HepG2 (cell line): ENCODE measurements around the gene CTRB2. TPM values are rescaled to one million over a fixed set of nuclear protein-coding genes. Genes with fewer than 3 reads are reported as not detected.
A peak's percentile ranks its signal among the peaks of the same experiment; 100 is the strongest.

Source experiments
- ATAC-seq: fragments of 200-7000 bp; cut with Tn5 transposase; 3 replicates; pipeline ENCODE4 v1.9.1; 2020; ENCODE audit warnings: mild to moderate bottlenecking, moderate library complexity
- BruUV-seq: library from RNA; stranded (reverse); fragments of 400-500 nt; replicated peaks from 2 replicates; lab custom pipeline; 2021; lab: Mats Ljungman, UMichigan
- CTCF ChIA-PET: fragments of 300-600 bp; formaldehyde crosslinking; extraction: SDS; loops from one replicate; lab custom pipeline; 2021; ENCODE audit warnings: low total read pairs, inconsistent platforms, low intra/inter-chr PET ratio; lab: Yijun Ruan, JAX
- POLR2A ChIA-PET: fragments of 350-600 bp; sonication (Branson Sonifier 250); formaldehyde crosslinking; loops from one replicate; lab custom pipeline; 2020; ENCODE audit warnings: antibody characterized with exemption, inconsistent platforms; lab: Yijun Ruan, JAX
- DNase-seq: peaks from one replicate; pipeline ENCODE4 v3.0.0-alpha.2; 2015; ENCODE audit warnings: low spot score
- FAIRE-seq: peaks from 3 replicates; lab custom pipeline; 2011; peaks lifted over from hg19 to GRCh38; lab: Jason Lieb, UNC
- H2AFZ ChIP-seq: one replicate; pipeline ENCODE4 v1.6.1; 2011; ENCODE audit warnings: low read length, inconsistent platforms
- H3K27ac ChIP-seq: fragments of 300-600 bp; 3 replicates; pipeline ENCODE4 v1.8.0; 2011; ENCODE audit warnings: mixed run types, mild to moderate bottlenecking, mixed read lengths, low read length, inconsistent platforms; ENCODE audit not compliant: insufficient read depth; ENCODE audit errors: extremely low read length
- H3K27me3 ChIP-seq, 2 experiments: fragments of 200-600 bp in 1 of 2; 2 replicates in 1 of 2; 3 replicates in 1 of 2; pipeline versions ENCODE4 v1.6.0 to v1.8.0; 2011; ENCODE audit warnings: low read length in 2 of 2, mild to moderate bottlenecking in 2 of 2, moderate library complexity in 2 of 2, inconsistent platforms in 1 of 2; ENCODE audit not compliant: insufficient read depth in 2 of 2, control insufficient read depth in 1 of 2
- H3K36me3 ChIP-seq, 2 experiments: fragments of 200-600 bp in 1 of 2; replicated peaks in 1 of 2; 2 replicates in 1 of 2; 3 replicates in 1 of 2; pipeline versions ENCODE4 v1.5.1 to v1.8.0; 2011; ENCODE audit warnings: low read length in 2 of 2, inconsistent platforms in 1 of 2; ENCODE audit not compliant: insufficient read depth in 2 of 2, control insufficient read depth in 1 of 2
- H3K4me1 ChIP-seq: 2 replicates; pipeline ENCODE4 v1.5.1; 2012; ENCODE audit warnings: low read length, inconsistent platforms; ENCODE audit not compliant: insufficient read depth
- H3K4me2 ChIP-seq: 2 replicates; pipeline ENCODE4 v1.6.0; 2011; ENCODE audit warnings: low read depth, low read length, inconsistent platforms
- H3K4me3 ChIP-seq, 3 experiments: fragments of 200-600 bp in 1 of 3; sonication (generic), shearing (Covaris generic) in 1 of 3; replicated peaks in 1 of 3; 2 replicates each; pipeline ENCODE4 v1.5.1; 2011 to 2016; ENCODE audit warnings: low read length in 3 of 3, inconsistent platforms in 2 of 3, low read depth in 2 of 3, mild to moderate bottlenecking in 2 of 3, control low read depth in 1 of 3, mixed read lengths in 1 of 3; ENCODE audit not compliant: insufficient read depth in 1 of 3
- H3K79me2 ChIP-seq: one replicate; pipeline ENCODE4 v1.6.1; 2011; ENCODE audit warnings: low read length, inconsistent platforms; ENCODE audit not compliant: insufficient read depth
- H3K9ac ChIP-seq: 2 replicates; pipeline ENCODE4 v1.6.0; 2011; ENCODE audit warnings: mild to moderate bottlenecking, low read depth, low read length, inconsistent platforms; ENCODE audit not compliant: insufficient read depth
- H3K9me3 ChIP-seq: 2 replicates; pipeline ENCODE4 v1.5.1; 2012; ENCODE audit warnings: mild to moderate bottlenecking, low read length
- H4K20me1 ChIP-seq: 2 replicates; pipeline ENCODE4 v1.6.0; 2011; ENCODE audit warnings: inconsistent platforms, mild to moderate bottlenecking, low read length, moderate library complexity; ENCODE audit not compliant: insufficient read depth
- BORCS8-MEF2B ChIP-seq: sonication (generic); formaldehyde crosslinking; IDR thresholded peaks from 2 replicates; pipeline ENCODE4 v1.8.0; 2022; ENCODE audit warnings: mild to moderate bottlenecking, missing genetic modification reagents
- FOXP1 ChIP-seq, 2 experiments: fragments of 450-650 bp in 1 of 2; IDR thresholded peaks; 2 replicates each; pipeline ENCODE4 v1.6.1; 2017 to 2018; ENCODE audit warnings: antibody characterized with exemption in 1 of 2
- GATA4 ChIP-seq: sonication (generic); IDR thresholded peaks from 2 replicates; pipeline ENCODE4 v1.6.1; 2016; ENCODE audit warnings: antibody characterized with exemption, low read depth, borderline replicate concordance
- JARID2 ChIP-seq: sonication (generic); formaldehyde crosslinking; IDR thresholded peaks from 2 replicates; pipeline ENCODE4 v1.8.1; 2023; ENCODE audit warnings: missing genetic modification reagents, inconsistent platforms; ENCODE audit not compliant: insufficient replicate concordance
- PHF21A ChIP-seq: sonication (generic); formaldehyde crosslinking; IDR thresholded peaks from 2 replicates; pipeline ENCODE4 v1.5.0; 2020; ENCODE audit warnings: mild to moderate bottlenecking, missing genetic modification reagents
- POLR2G ChIP-seq: fragments of 200-400 bp; formaldehyde crosslinking; IDR thresholded peaks from 2 replicates; pipeline ENCODE4 v1.6.1; 2018; ENCODE audit warnings: mild to moderate bottlenecking, low read depth, low read length, moderate library complexity
- STAT5B ChIP-seq: sonication (generic); formaldehyde crosslinking; IDR thresholded peaks from 2 replicates; pipeline ENCODE4 v1.4.0; 2020; ENCODE audit warnings: missing genetic modification reagents
- TBX2 ChIP-seq: sonication (generic); formaldehyde crosslinking; IDR thresholded peaks from 2 replicates; pipeline ENCODE4 v1.5.0; 2020; ENCODE audit warnings: missing genetic modification reagents, mild to moderate bottlenecking, borderline replicate concordance
- TCF7 ChIP-seq: sonication (generic); IDR thresholded peaks from 2 replicates; pipeline ENCODE4 v1.6.1; 2016; ENCODE audit warnings: antibody characterized with exemption, low read depth
- ZFX ChIP-seq: sonication (generic); formaldehyde crosslinking; IDR thresholded peaks from 2 replicates; pipeline ENCODE4 v1.4.0; 2020; ENCODE audit warnings: mild to moderate bottlenecking, low read depth, missing genetic modification reagents, moderate library complexity
- ZNF333 ChIP-seq: sonication (generic); formaldehyde crosslinking; IDR thresholded peaks from 2 replicates; pipeline ENCODE4 v1.4.0; 2020; ENCODE audit warnings: mild to moderate bottlenecking, missing genetic modification reagents, borderline replicate concordance
- ZNF687 ChIP-seq: sonication (generic); formaldehyde crosslinking; IDR thresholded peaks from 2 replicates; pipeline ENCODE4 v1.5.1; 2020; ENCODE audit warnings: mild to moderate bottlenecking, missing genetic modification reagents, moderate library complexity
- WGBS: methylation state at CpG from one replicate; pipeline ENCODE4 v1.1.6; 2017; ENCODE audit warnings: low lambda C conversion rate; 5-methylcytosine and 5-hydroxymethylcytosine counted together
- in situ Hi-C: cut with HindIII; loops from 2 replicates; pipeline ENCODE4 v1.10.0; 2017; ENCODE audit warnings: low pct_unique_long_range_greater_than_20kb; ENCODE audit not compliant: extremely low pct_ligation_motif_present
- intact Hi-C: fragments of 100-400 bp; cut with micrococcal nuclease; formaldehyde crosslinking; loops from one replicate; pipeline ENCODE4 v1.10.0; 2022; ENCODE audit not compliant: unreplicated experiment
- polyA plus RNA-seq, 8 experiments: library from polyadenylated mRNA; depleted of rRNA in 3 of 8; stranded (reverse) in 7 of 8; unstranded in 1 of 8; fragments of >200 nt; fragmentation: Illumina TruSeq in 4 of 8; extraction: Trizol in 4 of 8; gene quantifications; 2 replicates each; pipeline versions ENCODE4 v1.2.1 to v1.2.3, GENCODE V29; 2011 to 2016; ENCODE audit warnings: low read depth in 4 of 8, missing spikeins in 1 of 8, mixed read lengths in 1 of 8; ENCODE audit not compliant: insufficient read depth in 1 of 8
- total RNA-seq, 5 experiments: library from RNA; depleted of rRNA; stranded (reverse); fragments of >200 nt; fragmentation: Illumina TruSeq; extraction: Trizol; gene quantifications; 2 replicates each; pipeline ENCODE4 v1.2.3, GENCODE V29; 2016; ENCODE audit warnings: low read depth in 1 of 5
- TF ChIP-seq, protein P1 (sequence below): sonication (generic); formaldehyde crosslinking; IDR thresholded peaks from 2 replicates; pipeline ENCODE4 v1.5.0; 2020; ENCODE audit warnings: missing genetic modification reagents
- TF ChIP-seq, protein P2 (sequence below): sonication (generic); formaldehyde crosslinking; conservative IDR thresholded peaks from 2 replicates; pipeline ENCODE4 v1.8.0; 2022; ENCODE audit warnings: mild to moderate bottlenecking, moderate library complexity, missing genetic modification reagents

The CTRB2 gene
- total and polyA plus RNA-seq, 2 of the 13 experiments (the other 11 are each of a cell fraction or from before 2014, with no cell fraction given) = 0.13 TPM; not detected in 1

DNA sequence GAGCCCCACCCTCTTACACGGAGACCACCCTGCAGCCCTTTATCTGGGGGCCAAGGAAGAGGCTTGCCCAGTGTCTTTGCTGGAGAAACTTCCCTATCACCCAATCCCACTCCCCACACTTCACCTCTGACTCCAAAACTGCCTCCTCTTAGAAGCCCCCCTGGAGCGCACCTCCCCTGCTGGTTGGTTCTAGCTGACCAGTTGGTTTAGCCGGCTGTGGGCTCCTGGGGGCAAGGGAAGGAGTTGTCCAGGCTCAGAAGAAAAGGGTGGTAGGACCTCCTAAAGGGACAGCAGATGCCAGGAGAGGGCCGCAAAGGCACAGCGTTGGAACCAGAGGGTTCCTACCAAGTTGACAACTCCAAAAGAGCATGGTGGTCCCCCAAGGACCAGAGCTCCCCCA, 42.5 kb upstream of the CTRB2 start (continued):
- TF ChIP-seq, protein P1, sequence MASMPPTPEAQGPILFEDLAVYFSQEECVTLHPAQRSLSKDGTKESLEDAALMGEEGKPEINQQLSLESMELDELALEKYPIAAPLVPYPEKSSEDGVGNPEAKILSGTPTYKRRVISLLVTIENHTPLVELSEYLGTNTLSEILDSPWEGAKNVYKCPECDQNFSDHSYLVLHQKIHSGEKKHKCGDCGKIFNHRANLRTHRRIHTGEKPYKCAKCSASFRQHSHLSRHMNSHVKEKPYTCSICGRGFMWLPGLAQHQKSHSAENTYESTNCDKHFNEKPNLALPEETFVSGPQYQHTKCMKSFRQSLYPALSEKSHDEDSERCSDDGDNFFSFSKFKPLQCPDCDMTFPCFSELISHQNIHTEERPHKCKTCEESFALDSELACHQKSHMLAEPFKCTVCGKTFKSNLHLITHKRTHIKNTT (CRISPR knock-in tag) = no peak

- peak overlapping the region; percentile 99 for H3K9ac ChIP-seq
- H3K4me3 ChIP-seq = peak overlapping the region; percentile 76 to 87 (median 86); a peak in 4 of 6 replicates
- no peak for FAIRE-seq
- H2AFZ ChIP-seq = no peak overlapping the region
- peak overlapping the region; percentile 97 for H3K27ac ChIP-seq
- no peaks in the 10 kb centered on the region; a peak in 1 of 5 replicates for H3K27me3 ChIP-seq
- POLR2A ChIA-PET = interaction anchor here (1.0 to 14.7 kb wide), 5 partner anchors 10 to 60 kb away, joined by 3 to 312 read pairs (median 82); no protein-coding TSS in a partner anchor
- peak overlapping the region; percentile 84 for H3K4me2 ChIP-seq
- WGBS = 83% methylated on average over 13 of the region's 17 CpGs
- peaks cover 83% of the 10 kb centered on the region for H3K4me1 ChIP-seq
- intact Hi-C loops (loop anchor here (5.0 kb wide), 1 partner anchor 251 kb away; the partner anchor contains the start of gene ZNRF1), in situ Hi-C loops (no loop called here)
- DNase-seq = no peak
- ATAC-seq = no peak
- no TSS peak for BruUV-seq
- H3K79me2 ChIP-seq = peaks cover 88% of the 10 kb centered on the region
- peaks cover 34% of the 10 kb centered on the region for H4K20me1 ChIP-seq
- H3K36me3 ChIP-seq = peaks cover 2 to 3% of the 10 kb centered on the region in 2 experiments; a peak in 1 of 5 replicates
- H3K9me3 ChIP-seq = no peaks in the 10 kb centered on the region
- CTCF ChIA-PET = no interaction called here
- TF ChIP-seq TBX2 (no peak), STAT5B (CRISPR knock-in tag) (no peak), ZNF687 (CRISPR knock-in tag) (peak; percentile 72), TCF7 (no peak), BORCS8-MEF2B (0 out of 2 replicates have a peak, but pooled peaks have one; percentile 7), POLR2G (peak; percentile 12; the same call in 1 of the 2 replicates), GATA4 (no peak), PHF21A (CRISPR knock-in tag) (no peak), JARID2 (no peak), ZNF333 (CRISPR knock-in tag) (no peak), FOXP1 (IDR thresholded peaks at IDR 0.05) (no peak), FOXP1 (CRISPR knock-in tag; IDR thresholded peaks at IDR 0.05) (no peak), ZFX (CRISPR knock-in tag) (peak; percentile 18; the same call in 1 of the 2 replicates)
- TF ChIP-seq, protein P2, sequence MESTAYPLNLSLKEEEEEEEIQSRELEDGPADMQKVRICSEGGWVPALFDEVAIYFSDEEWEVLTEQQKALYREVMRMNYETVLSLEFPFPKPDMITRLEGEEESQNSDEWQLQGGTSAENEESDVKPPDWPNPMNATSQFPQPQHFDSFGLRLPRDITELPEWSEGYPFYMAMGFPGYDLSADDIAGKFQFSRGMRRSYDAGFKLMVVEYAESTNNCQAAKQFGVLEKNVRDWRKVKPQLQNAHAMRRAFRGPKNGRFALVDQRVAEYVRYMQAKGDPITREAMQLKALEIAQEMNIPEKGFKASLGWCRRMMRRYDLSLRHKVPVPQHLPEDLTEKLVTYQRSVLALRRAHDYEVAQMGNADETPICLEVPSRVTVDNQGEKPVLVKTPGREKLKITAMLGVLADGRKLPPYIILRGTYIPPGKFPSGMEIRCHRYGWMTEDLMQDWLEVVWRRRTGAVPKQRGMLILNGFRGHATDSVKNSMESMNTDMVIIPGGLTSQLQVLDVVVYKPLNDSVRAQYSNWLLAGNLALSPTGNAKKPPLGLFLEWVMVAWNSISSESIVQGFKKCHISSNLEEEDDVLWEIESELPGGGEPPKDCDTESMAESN (CRISPR knock-in tag) = no peak
These were observed 41.8 kb upstream of the CTRB2 start for GRCh38 chr16:75248536-75249380.
